ENCODE data around the gene SKI. TPM values are rescaled to one million over a fixed set of nuclear protein-coding genes. Genes with fewer than 3 reads are reported as not detected.

SKI gene
- total and polyA plus RNA-seq, 2 donors (not counting 1 experiment from before 2014, with no cell fraction given), result 11.6 to 21.8 TPM

GRCh38 chr1:2215909-2216766, 12.0 kb upstream of the SKI start:
- Histone ChIP-seq H3K79me2 (ENCODE audit: control insufficient read depth, insufficient read depth, low read length) (no peaks in the 10 kb centered on the region), H3K27me3 (ENCODE audit: control insufficient read depth, insufficient read depth, low read length) (no peaks in the 10 kb centered on the region), H3K27ac (ENCODE audit: insufficient read depth, low read length) (no peak overlapping the region), H3K9me3 (ENCODE audit: control insufficient read depth, insufficient read depth, low read depth, low read length) (no peaks in the 10 kb centered on the region), H3K36me3 (ENCODE audit: control insufficient read depth, insufficient read depth, low read length) (no peaks in the 10 kb centered on the region), H3K4me2 (ENCODE audit: extremely low read depth, insufficient read depth, low read length) (no peak overlapping the region), H4K20me1 (ENCODE audit: control insufficient read depth, extremely low read depth, insufficient read depth, low read length) (no peaks in the 10 kb centered on the region), H2AFZ (ENCODE audit: low read length) (no peak overlapping the region), H3K4me1 (ENCODE audit: control insufficient read depth, extremely low read depth, insufficient read depth, low read length) (peaks cover 23% of the 10 kb centered on the region), H3K9ac (ENCODE audit: insufficient read depth, low read length) (no peak overlapping the region), H3K4me3 (replicated peaks in 1 of 4; ENCODE audit: control extremely low read depth in 1 of 4, insufficient read depth in 1 of 4, low read depth in 3 of 4, low read length in 4 of 4) (no peak overlapping the region)
- TF ChIP-seq EZH2 (IDR thresholded peaks at IDR 0.05; ENCODE audit: low read length, missing control alignments), result no peak
- TF ChIP-seq, protein P1, sequence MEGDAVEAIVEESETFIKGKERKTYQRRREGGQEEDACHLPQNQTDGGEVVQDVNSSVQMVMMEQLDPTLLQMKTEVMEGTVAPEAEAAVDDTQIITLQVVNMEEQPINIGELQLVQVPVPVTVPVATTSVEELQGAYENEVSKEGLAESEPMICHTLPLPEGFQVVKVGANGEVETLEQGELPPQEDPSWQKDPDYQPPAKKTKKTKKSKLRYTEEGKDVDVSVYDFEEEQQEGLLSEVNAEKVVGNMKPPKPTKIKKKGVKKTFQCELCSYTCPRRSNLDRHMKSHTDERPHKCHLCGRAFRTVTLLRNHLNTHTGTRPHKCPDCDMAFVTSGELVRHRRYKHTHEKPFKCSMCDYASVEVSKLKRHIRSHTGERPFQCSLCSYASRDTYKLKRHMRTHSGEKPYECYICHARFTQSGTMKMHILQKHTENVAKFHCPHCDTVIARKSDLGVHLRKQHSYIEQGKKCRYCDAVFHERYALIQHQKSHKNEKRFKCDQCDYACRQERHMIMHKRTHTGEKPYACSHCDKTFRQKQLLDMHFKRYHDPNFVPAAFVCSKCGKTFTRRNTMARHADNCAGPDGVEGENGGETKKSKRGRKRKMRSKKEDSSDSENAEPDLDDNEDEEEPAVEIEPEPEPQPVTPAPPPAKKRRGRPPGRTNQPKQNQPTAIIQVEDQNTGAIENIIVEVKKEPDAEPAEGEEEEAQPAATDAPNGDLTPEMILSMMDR (conservative IDR thresholded peaks at IDR 0.05 in 1 of 2, IDR thresholded peaks at IDR 0.05 in 1 of 2; ENCODE audit: low read depth in 1 of 2, low read length in 2 of 2), result no peak
- no peak for DNase-seq (ENCODE audit: low read depth in 2 of 2)

GRCh38 chr1:2216767-2217058, 11.4 kb upstream of the SKI start:
- no peak overlapping the region for H3K9ac ChIP-seq (ENCODE audit: insufficient read depth, low read length)
- H3K9me3 ChIP-seq (ENCODE audit: control insufficient read depth, insufficient read depth, low read depth, low read length), result no peaks in the 10 kb centered on the region
- TF ChIP-seq EZH2 (IDR thresholded peaks at IDR 0.05; ENCODE audit: low read length, missing control alignments), result no peak
- TF ChIP-seq, protein P1 (conservative IDR thresholded peaks at IDR 0.05 in 1 of 2, IDR thresholded peaks at IDR 0.05 in 1 of 2; ENCODE audit: low read depth in 1 of 2, low read length in 2 of 2), result no peak
- no peaks in the 10 kb centered on the region for H3K79me2 ChIP-seq (ENCODE audit: control insufficient read depth, insufficient read depth, low read length)
- no peaks in the 10 kb centered on the region for H3K36me3 ChIP-seq (ENCODE audit: control insufficient read depth, insufficient read depth, low read length)
- no peak overlapping the region for H3K4me2 ChIP-seq (ENCODE audit: extremely low read depth, insufficient read depth, low read length)
- no peak overlapping the region for H2AFZ ChIP-seq (ENCODE audit: low read length)
- DNase-seq (ENCODE audit: low read depth in 2 of 2), result no peak
- H3K27ac ChIP-seq (ENCODE audit: insufficient read depth, low read length), result no peak overlapping the region
- no peaks in the 10 kb centered on the region for H4K20me1 ChIP-seq (ENCODE audit: control insufficient read depth, extremely low read depth, insufficient read depth, low read length)
- no peaks in the 10 kb centered on the region for H3K27me3 ChIP-seq (ENCODE audit: control insufficient read depth, insufficient read depth, low read length)
- no peak overlapping the region for H3K4me3 ChIP-seq (replicated peaks in 1 of 4; ENCODE audit: control extremely low read depth in 1 of 4, insufficient read depth in 1 of 4, low read depth in 3 of 4, low read length in 4 of 4)
- peaks cover 23% of the 10 kb centered on the region for H3K4me1 ChIP-seq (ENCODE audit: control insufficient read depth, extremely low read depth, insufficient read depth, low read length)

GRCh38 chr1:2221271-2221670, 6.8 kb upstream of the SKI start:
- TF ChIP-seq EZH2 (IDR thresholded peaks at IDR 0.05; ENCODE audit: low read length, missing control alignments), result no peak
- TF ChIP-seq, protein P1 (conservative IDR thresholded peaks at IDR 0.05 in 1 of 2, IDR thresholded peaks at IDR 0.05 in 1 of 2; ENCODE audit: low read depth in 1 of 2, low read length in 2 of 2), result no peak
- Histone ChIP-seq H3K4me1 (ENCODE audit: control insufficient read depth, extremely low read depth, insufficient read depth, low read length) (no peaks in the 10 kb centered on the region), H3K9ac (ENCODE audit: insufficient read depth, low read length) (no peak overlapping the region), H3K9me3 (ENCODE audit: control insufficient read depth, insufficient read depth, low read depth, low read length) (no peaks in the 10 kb centered on the region), H3K79me2 (ENCODE audit: control insufficient read depth, insufficient read depth, low read length) (no peaks in the 10 kb centered on the region), H3K27me3 (ENCODE audit: control insufficient read depth, insufficient read depth, low read length) (no peaks in the 10 kb centered on the region), H3K4me2 (ENCODE audit: extremely low read depth, insufficient read depth, low read length) (no peak overlapping the region), H3K27ac (ENCODE audit: insufficient read depth, low read length) (no peak overlapping the region), H2AFZ (ENCODE audit: low read length) (no peak overlapping the region), H4K20me1 (ENCODE audit: control insufficient read depth, extremely low read depth, insufficient read depth, low read length) (no peaks in the 10 kb centered on the region), H3K36me3 (ENCODE audit: control insufficient read depth, insufficient read depth, low read length) (no peaks in the 10 kb centered on the region), H3K4me3 (replicated peaks in 1 of 4; ENCODE audit: control extremely low read depth in 1 of 4, insufficient read depth in 1 of 4, low read depth in 3 of 4, low read length in 4 of 4) (no peak overlapping the region)
- DNase-seq (ENCODE audit: low read depth in 2 of 2), result no peak
